ENCODE data around the gene KRT82. TPM values are rescaled to one million over a fixed set of nuclear protein-coding genes. Genes with fewer than 3 reads are reported as not detected.

Gene KRT82
- total and polyA plus RNA-seq, 8 donors, result not detected

GRCh38 chr12:52361553-52361952, 44.6 kb downstream of the KRT82 start:
- Histone ChIP-seq H3K4me3 (no peak overlapping the region), H3K27me3 (peaks cover 0 to 4% (median 4%) of the 10 kb centered on the region in 3 donors), H3K36me3 (no peaks in the 10 kb centered on the region), H3K4me1 (no peaks in the 10 kb centered on the region), H3K9me3 (no peaks in the 10 kb centered on the region), H3K27ac (no peak overlapping the region)
- intact Hi-C loops (cut with DNase I; ENCODE audit: low total_unique reads), result no loop called here
- no peak for TF ChIP-seq POLR2A (IDR thresholded peaks at IDR 0.05)
- TF ChIP-seq POLR2AphosphoS5 (IDR thresholded peaks at IDR 0.05), result no peak
- no peak for TF ChIP-seq EP300 (IDR thresholded peaks at IDR 0.05)
- TF ChIP-seq CTCF (IDR thresholded peaks at IDR 0.05), result no peak
- DNase-seq, result no peak
- WGBS, 5 donors, result 78 to 96% (median 94%) methylated on average over 1 of the region's 1 CpG

- Histone ChIP-seq H3K4me1 (no peaks in the 10 kb centered on the region), H3K9me3 (no peaks in the 10 kb centered on the region), H3K4me3 (no peak overlapping the region), H3K36me3 (no peaks in the 10 kb centered on the region), H3K27ac (no peak overlapping the region), H3K27me3 (peaks cover 0 to 12% (median 4%) of the 10 kb centered on the region in 3 donors)
- TF ChIP-seq POLR2AphosphoS5 (IDR thresholded peaks at IDR 0.05), result no peak
- peak; percentile 28 to 72 for DNase-seq
- 56 to 67% (median 62%) methylated on average over 11 to 13 of the region's 13 CpGs for WGBS, 5 donors
- intact Hi-C loops (cut with DNase I; ENCODE audit: low total_unique reads), result no loop called here
Measured at GRCh38 chr12:52360663-52361271, 45.4 kb downstream of the KRT82 start.

- no peaks in the 10 kb centered on the region for H3K9me3 ChIP-seq
- peaks cover 0 to 12% (median 4%) of the 10 kb centered on the region in 3 donors for H3K27me3 ChIP-seq
- WGBS, 5 donors, result 83 to 93% (median 88%) methylated on average over 7 of the region's 7 CpGs
- H3K4me3 ChIP-seq, result no peak overlapping the region
- no peak for DNase-seq
- no peaks in the 10 kb centered on the region for H3K4me1 ChIP-seq
- H3K36me3 ChIP-seq, result no peaks in the 10 kb centered on the region
- no peak overlapping the region for H3K27ac ChIP-seq
- TF ChIP-seq POLR2A (IDR thresholded peaks at IDR 0.05) (no peak), CTCF (IDR thresholded peaks at IDR 0.05) (no peak), POLR2AphosphoS5 (IDR thresholded peaks at IDR 0.05) (no peak), EP300 (IDR thresholded peaks at IDR 0.05) (no peak)
- intact Hi-C loops (cut with DNase I; ENCODE audit: low total_unique reads), result no loop called here
Measured at GRCh38 chr12:52360106-52360662, 46.0 kb downstream of the KRT82 start.

- H3K27me3 ChIP-seq, result peaks cover 0 to 12% (median 0%) of the 10 kb centered on the region in 3 donors
- no peak overlapping the region for H3K27ac ChIP-seq
- no peaks in the 10 kb centered on the region for H3K9me3 ChIP-seq
- WGBS, 5 donors, result 73 to 87% (median 78%) methylated on average over 5 of the region's 5 CpGs
- no peak for TF ChIP-seq POLR2A (IDR thresholded peaks at IDR 0.05)
- no peak for TF ChIP-seq EP300 (IDR thresholded peaks at IDR 0.05)
- no peak for TF ChIP-seq CTCF (IDR thresholded peaks at IDR 0.05)
- no peak for TF ChIP-seq POLR2AphosphoS5 (IDR thresholded peaks at IDR 0.05)
- no peaks in the 10 kb centered on the region for H3K4me1 ChIP-seq
- H3K36me3 ChIP-seq, result no peaks in the 10 kb centered on the region
- intact Hi-C loops (cut with DNase I; ENCODE audit: low total_unique reads), result no loop called here
- no peak overlapping the region for H3K4me3 ChIP-seq
- DNase-seq, result peak in 1 of 2 donors; percentile 28
Measured at GRCh38 chr12:52359621-52360061, 46.5 kb downstream of the KRT82 start.

All from stomach (tissue), 9 donors.